SH-SY5Y (cell line): ENCODE data around the gene ZNF530.

Experiments
- GATA2 ChIP-seq: IDR thresholded peaks from 2 replicates; pipeline ENCODE4 v1.6.1; 2011; ENCODE audit warnings: mild to moderate bottlenecking, low read depth, low read length
- GATA3 ChIP-seq: IDR thresholded peaks from 2 replicates; pipeline ENCODE4 v1.6.1; 2011; ENCODE audit warnings: low read depth, mild to moderate bottlenecking, low read length, moderate library complexity

The ZNF530 gene

DNA sequence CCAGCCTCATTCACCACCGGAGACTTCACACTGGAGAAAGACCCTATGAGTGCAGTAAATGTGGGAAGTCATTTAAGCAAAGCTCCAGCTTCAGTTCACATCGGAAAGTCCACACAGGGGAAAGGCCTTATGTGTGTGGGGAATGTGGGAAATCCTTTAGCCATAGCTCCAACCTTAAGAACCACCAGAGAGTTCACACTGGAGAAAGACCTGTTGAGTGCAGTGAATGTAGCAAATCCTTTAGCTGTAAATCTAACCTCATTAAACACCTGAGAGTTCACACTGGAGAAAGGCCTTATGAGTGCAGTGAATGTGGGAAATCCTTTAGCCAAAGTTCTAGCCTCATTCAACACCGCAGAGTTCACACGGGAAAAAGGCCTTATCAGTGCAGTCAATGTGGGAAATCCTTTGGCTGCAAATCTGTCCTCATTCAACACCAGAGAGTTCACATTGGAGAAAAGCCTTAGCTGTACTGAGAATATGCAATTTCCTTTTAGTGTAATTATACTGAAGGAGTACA is 42.1 kb downstream of the ZNF530 start:
- TF ChIP-seq GATA3 (no peak), GATA2 (no peak)

DNA sequence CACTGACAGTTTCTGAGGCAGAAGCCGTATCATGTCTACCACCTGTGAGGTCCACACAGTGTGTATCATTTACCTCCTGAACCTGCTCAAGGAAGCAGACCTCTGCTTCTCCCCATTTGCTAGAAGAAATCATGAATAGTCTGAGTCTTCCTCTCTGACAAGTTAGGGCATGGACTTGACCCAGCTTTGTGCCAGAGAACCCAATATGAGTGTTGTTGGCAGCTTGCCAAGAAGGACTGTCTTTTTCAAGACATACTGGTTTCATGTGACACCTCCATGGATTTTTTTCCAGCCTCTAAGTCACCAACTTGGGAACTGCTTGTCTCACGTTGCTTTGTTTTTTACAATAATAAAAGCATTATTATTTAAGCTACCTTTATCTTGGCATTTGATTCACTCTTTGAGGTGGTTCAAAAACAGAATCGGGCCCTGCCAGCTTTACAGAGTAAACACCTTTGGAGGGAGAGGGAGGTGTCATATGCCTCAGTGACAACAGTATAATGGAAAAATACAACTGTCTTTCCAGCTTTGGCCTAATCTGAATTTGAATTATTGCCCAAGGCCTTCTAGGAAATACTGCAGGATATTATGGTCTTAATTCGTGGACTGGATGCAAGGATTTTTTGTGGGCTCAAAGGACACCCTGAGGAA is 42.8 kb downstream of the ZNF530 start:
- TF ChIP-seq GATA2 (no peak), GATA3 (no peak)

DNA sequence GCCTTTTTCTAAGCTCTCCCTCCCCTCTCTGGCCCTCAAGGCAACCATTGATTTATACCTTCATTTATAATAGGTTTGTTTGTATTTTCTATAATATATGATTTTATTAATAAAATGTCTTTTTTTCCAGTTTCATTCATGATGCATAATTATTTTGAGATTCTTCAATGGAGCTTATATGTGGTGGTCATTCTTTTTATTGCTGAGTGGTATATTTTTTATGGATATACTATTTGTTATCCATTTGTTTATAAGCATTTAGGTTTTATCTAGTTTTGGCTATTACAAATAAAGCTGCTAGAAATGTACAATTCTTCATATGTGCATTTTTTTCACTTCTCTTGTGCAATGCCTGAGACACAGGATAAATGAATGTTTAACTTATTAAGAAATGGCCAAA is 44.0 kb downstream of the ZNF530 start:
- TF ChIP-seq GATA3 (no peak), GATA2 (no peak)

DNA sequence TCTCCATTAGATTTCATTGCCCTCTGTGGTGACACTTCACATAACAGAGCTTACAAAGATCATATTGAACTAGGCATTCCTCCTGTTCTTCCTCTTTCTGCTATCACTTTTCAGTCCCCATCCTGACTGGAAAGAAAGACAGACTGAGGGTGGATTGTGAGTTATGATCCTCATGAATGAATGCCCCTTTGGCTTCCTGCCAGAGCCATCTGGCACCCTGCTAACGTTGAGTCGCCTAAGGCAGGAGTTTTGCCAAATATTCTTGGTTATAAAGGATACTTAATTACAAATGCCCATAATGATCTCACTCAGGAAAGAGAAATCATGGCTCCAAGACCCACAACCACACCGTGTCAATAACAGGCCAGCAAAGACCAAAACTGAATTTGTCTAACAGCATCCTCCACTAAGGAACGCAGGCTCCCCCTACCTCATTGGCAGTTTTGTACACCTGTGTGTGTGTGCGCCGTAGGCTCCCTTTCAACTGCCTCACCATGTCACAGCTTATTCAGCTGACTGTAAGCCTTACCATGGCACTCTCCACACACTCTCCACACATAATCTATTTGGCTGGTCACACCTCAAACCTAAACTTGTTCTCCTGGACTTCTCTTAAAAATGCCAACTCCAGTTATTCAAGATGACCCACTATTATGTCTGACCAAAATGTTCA is 48.8 kb downstream of the ZNF530 start:
- no peak for TF ChIP-seq GATA2
- TF ChIP-seq GATA3 = no peak

DNA sequence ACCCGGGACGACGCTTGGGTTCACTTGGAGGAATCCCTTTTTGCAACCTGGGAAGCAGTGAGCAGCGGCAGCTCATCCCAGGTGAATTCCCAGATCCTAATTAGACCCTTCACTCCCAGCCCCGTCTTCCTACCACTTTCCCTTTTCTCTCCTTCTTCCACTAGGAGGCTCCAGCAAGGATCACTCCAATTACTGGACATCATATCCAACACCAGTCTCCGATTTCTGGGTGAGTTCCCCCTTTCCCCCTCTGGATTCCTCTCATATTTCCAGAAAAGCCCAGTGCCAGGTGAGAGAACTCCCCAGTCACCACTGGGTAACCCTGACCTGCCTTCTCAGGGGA is 51.9 kb downstream of the ZNF530 start:
- TF ChIP-seq GATA3 = no peak

DNA sequence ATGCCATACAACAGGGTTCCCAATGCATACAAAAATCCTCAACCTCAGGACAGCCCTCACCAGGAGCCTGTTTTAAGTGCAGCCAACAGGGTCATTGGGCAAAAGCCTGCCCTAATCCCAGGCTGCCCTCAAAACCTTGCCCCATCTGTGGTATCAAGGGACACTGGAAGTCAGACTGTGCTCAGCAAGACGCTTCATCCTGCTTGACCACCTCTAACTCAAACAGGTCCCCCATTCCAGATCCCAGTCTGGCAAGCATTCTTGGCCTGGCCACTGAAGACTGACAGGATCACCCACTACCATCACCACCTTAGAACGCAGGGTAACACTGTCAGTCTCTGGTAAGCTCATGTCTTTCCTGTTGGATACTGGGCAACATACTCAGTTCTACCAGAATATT is 54.0 kb downstream of the ZNF530 start:
- TF ChIP-seq GATA2 (no peak), GATA3 (no peak)

DNA sequence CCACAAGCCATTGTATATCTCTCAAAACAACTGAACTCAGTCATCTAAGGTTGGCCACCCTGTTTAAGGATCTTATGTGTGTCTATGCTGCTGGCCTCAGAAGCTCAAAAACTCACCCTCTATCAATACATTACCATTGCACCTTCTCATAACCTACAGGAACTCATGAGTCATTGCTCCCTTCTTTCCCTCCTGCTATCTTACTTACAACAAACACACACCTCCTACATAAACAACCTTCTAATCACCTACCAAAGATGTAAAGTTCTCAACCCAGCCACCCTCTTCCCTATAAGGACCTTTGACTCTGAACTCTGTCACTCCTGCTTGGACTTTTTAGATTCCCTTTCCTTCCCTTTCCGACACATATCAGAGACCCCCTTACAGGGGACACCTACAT is 55.8 kb downstream of the ZNF530 start:
- TF ChIP-seq GATA3 = no peak

DNA sequence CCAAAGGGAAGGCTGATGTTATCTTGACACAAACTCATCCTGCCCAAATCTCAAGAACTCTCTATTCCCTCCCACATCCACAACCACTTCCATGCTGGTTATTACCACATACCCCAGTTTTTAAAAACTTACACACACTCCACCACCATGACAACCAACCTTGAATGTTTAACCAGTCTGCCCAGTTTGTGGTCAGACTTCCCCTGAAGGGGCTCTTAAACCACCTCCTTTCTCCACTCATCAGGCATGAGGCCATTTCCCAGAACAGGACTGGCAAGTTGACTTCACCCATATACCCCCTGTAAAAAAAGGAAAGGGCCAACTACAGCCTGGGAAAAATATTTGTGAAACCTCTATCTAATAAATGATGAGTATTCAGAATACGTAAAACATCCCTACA is 56.7 kb downstream of the ZNF530 start:
- TF ChIP-seq GATA3 (no peak), GATA2 (no peak)
